K562 treated with DMSO at 1 percent for 24 hours (cell line): ENCODE measurements around the gene SORBS2. TPM values are rescaled to one million over a fixed set of nuclear protein-coding genes. Genes with fewer than 3 reads are reported as not detected.

Experiments
- total RNA-seq: library from RNA; unstranded; fragments of 300-600 nt; gene quantifications from 2 replicates; pipeline ENCODE4 v1.2.3, GENCODE V29; 2022; ENCODE audit warnings: low read depth; ENCODE audit not compliant: insufficient read depth

The SORBS2 gene, protein sequence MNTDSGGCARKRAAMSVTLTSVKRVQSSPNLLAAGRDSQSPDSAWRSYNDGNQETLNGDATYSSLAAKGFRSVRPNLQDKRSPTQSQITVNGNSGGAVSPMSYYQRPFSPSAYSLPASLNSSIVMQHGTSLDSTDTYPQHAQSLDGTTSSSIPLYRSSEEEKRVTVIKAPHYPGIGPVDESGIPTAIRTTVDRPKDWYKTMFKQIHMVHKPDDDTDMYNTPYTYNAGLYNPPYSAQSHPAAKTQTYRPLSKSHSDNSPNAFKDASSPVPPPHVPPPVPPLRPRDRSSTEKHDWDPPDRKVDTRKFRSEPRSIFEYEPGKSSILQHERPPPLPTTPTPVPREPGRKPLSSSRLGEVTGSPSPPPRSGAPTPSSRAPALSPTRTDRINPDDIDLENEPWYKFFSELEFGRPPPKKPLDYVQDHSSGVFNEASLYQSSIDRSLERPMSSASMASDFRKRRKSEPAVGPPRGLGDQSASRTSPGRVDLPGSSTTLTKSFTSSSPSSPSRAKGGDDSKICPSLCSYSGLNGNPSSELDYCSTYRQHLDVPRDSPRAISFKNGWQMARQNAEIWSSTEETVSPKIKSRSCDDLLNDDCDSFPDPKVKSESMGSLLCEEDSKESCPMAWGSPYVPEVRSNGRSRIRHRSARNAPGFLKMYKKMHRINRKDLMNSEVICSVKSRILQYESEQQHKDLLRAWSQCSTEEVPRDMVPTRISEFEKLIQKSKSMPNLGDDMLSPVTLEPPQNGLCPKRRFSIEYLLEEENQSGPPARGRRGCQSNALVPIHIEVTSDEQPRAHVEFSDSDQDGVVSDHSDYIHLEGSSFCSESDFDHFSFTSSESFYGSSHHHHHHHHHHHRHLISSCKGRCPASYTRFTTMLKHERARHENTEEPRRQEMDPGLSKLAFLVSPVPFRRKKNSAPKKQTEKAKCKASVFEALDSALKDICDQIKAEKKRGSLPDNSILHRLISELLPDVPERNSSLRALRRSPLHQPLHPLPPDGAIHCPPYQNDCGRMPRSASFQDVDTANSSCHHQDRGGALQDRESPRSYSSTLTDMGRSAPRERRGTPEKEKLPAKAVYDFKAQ (N-terminal part only)
- not detected in 2 replicates for total RNA-seq

DNA sequence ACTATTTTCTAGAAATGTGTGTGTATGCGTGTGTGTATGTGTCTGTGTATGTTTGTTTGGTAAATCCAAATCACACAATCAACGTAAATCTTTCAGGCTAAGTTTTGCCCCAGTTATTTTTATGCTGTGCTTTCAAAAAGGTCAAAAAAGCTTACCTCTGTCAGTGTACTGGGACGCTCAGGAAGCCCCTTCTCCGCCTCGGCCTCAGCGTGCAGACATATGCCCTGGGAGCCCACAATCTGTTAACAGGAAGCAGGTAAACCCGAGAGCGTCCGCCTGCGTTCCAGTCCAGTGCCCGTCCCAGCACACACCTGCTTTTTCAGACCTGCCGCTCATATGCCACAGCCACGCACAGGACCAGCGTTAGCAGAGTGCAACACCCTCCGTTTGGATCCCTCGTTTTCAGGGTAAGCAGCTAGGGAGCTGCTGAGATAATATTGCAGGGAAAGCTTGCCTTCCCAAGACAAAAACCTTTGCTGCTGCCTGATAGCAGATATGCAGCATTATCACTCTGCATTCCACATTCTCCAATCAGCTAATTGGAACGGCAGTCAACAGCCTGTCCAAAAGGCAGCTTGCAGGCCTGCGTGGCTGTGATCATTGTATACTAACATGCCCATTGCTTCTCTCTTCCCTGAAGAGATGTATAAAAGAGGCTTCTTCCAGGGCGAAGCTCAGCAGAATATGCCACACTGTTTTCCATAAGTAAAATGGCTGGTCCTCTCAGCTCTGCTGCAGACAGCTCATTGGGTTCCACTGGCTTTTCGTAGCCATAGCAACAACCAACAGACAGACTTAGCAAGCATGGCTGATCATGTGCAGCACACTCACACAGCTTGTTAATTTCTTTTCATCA is at the start of gene SORBS2:
TSS of gene SORBS2 (minus strand) at position 686 of the 856 bp plus-strand sequence. CDS start 121,623 bp downstream, outside the sequence.

